Activated T-helper 2 cell treated with anti-CD3 and anti-CD28 coated beads, Interferon-gamma antibody, Interleukin-2, Interleukin-4, amounts not matched to agents 10 μg/mL and 5 μg/mL and 100 μg/mL, durations not matched to agents 14 hours and 24 hours and 36 hours (primary cell): Measurements from ENCODE around the gene MBOAT1. TPM values are rescaled to one million over a fixed set of nuclear protein-coding genes. Genes with fewer than 3 reads are reported as not detected.
A peak's percentile ranks its signal among the peaks of the same experiment; 100 is the strongest.

Experiments
- DNase-seq: peaks from one replicate; pipeline ENCODE4 v3.0.0; 2021; ENCODE audit warnings: low spot score
- H3K27ac Mint-ChIP-seq: one replicate; pipeline ENCODE4 v1.8.0; 2021; ENCODE audit warnings: mixed read lengths
- H3K27me3 Mint-ChIP-seq: one replicate; pipeline ENCODE4 v1.8.0; 2021; ENCODE audit warnings: low read depth, mixed read lengths
- H3K36me3 Mint-ChIP-seq: one replicate; pipeline ENCODE4 v1.8.0; 2021; ENCODE audit warnings: low read depth, mixed read lengths
- H3K4me1 Mint-ChIP-seq: one replicate; pipeline ENCODE4 v1.8.0; 2021; ENCODE audit warnings: low read depth, mixed read lengths
- H3K4me3 Mint-ChIP-seq: one replicate; pipeline ENCODE4 v1.8.0; 2021; ENCODE audit warnings: low read depth, mild to moderate bottlenecking, moderate library complexity, mixed read lengths
- H3K9me3 Mint-ChIP-seq: one replicate; pipeline ENCODE4 v1.8.0; 2021; ENCODE audit warnings: mixed read lengths
- intact Hi-C: fragments of 100-400 bp; cut with micrococcal nuclease; formaldehyde crosslinking; loops from one replicate; pipeline ENCODE4 v1.15.1; 2023
- total RNA-seq: library from RNA; stranded (reverse); gene quantifications from 2 replicates; pipeline ENCODE4 v1.2.3, GENCODE V29; 2022

MBOAT1 gene
- total RNA-seq, 1 donor from 2014 or later, result 32.8 TPM

- Mint-ChIP-seq H3K27ac (no peak overlapping the region), H3K9me3 (no peaks in the 10 kb centered on the region), H3K4me3 (no peak overlapping the region), H3K4me1 (no peaks in the 10 kb centered on the region), H3K36me3 (no peaks in the 10 kb centered on the region), H3K27me3 (peaks cover 8% of the 10 kb centered on the region)
- intact Hi-C loops, result no loop called here
- no peak for DNase-seq
Measured at GRCh38 chr6:20227350-20227749, 15.1 kb upstream of the MBOAT1 start.

GRCh38 chr6:20223141-20223540 is 10.9 kb upstream of the MBOAT1 start:
- no peak for DNase-seq
- Mint-ChIP-seq H3K9me3 (no peaks in the 10 kb centered on the region), H3K4me1 (no peaks in the 10 kb centered on the region), H3K36me3 (no peaks in the 10 kb centered on the region), H3K27me3 (peaks cover 12% of the 10 kb centered on the region), H3K27ac (no peak overlapping the region), H3K4me3 (no peak overlapping the region)
- intact Hi-C loops, result no loop called here

- H3K9me3 Mint-ChIP-seq, result no peaks in the 10 kb centered on the region
- no peak overlapping the region for H3K27ac Mint-ChIP-seq
- peaks cover 4% of the 10 kb centered on the region for H3K4me1 Mint-ChIP-seq
- H3K27me3 Mint-ChIP-seq, result peaks cover 9% of the 10 kb centered on the region
- no peaks in the 10 kb centered on the region for H3K36me3 Mint-ChIP-seq
- DNase-seq, result no peak
- no peak overlapping the region for H3K4me3 Mint-ChIP-seq
- intact Hi-C loops, result no loop called here
Measured at GRCh38 chr6:20221421-20221820, 9.2 kb upstream of the MBOAT1 start.

GRCh38 chr6:20220359-20220758 is 8.1 kb upstream of the MBOAT1 start:
- Mint-ChIP-seq H3K4me3 (no peak overlapping the region), H3K9me3 (no peaks in the 10 kb centered on the region), H3K27me3 (peaks cover 9% of the 10 kb centered on the region), H3K4me1 (peaks cover 5% of the 10 kb centered on the region), H3K27ac (no peak overlapping the region), H3K36me3 (no peaks in the 10 kb centered on the region)
- intact Hi-C loops, result no loop called here
- no peak for DNase-seq

GRCh38 chr6:20217891-20218290 is 5.6 kb upstream of the MBOAT1 start:
- peaks cover 9% of the 10 kb centered on the region for H3K27me3 Mint-ChIP-seq
- H3K4me3 Mint-ChIP-seq, result no peak overlapping the region
- no peak for DNase-seq
- intact Hi-C loops, result loop anchor here (5.0 kb wide), 1 partner anchor 49 kb away; no protein-coding TSS in a partner anchor
- peaks cover 15% of the 10 kb centered on the region for H3K4me1 Mint-ChIP-seq
- H3K36me3 Mint-ChIP-seq, result no peaks in the 10 kb centered on the region
- H3K9me3 Mint-ChIP-seq, result no peaks in the 10 kb centered on the region
- no peak overlapping the region for H3K27ac Mint-ChIP-seq

- H3K36me3 Mint-ChIP-seq, result no peaks in the 10 kb centered on the region
- no peak for DNase-seq
- no peak overlapping the region for H3K27ac Mint-ChIP-seq
- H3K4me1 Mint-ChIP-seq, result peaks cover 17% of the 10 kb centered on the region
- H3K27me3 Mint-ChIP-seq, result peaks cover 9% of the 10 kb centered on the region
- H3K4me3 Mint-ChIP-seq, result no peak overlapping the region
- H3K9me3 Mint-ChIP-seq, result no peaks in the 10 kb centered on the region
- intact Hi-C loops, result loop anchor here (5.0 kb wide), 1 partner anchor 50 kb away; no protein-coding TSS in a partner anchor
Measured at GRCh38 chr6:20217324-20217855, 5.1 kb upstream of the MBOAT1 start.

GRCh38 chr6:20215310-20215709 is 3.0 kb upstream of the MBOAT1 start:
- no peak for DNase-seq
- H3K4me3 Mint-ChIP-seq, result no peak overlapping the region
- intact Hi-C loops, result loop anchor here (5.0 kb wide), 1 partner anchor 52 kb away; no protein-coding TSS in a partner anchor
- no peaks in the 10 kb centered on the region for H3K9me3 Mint-ChIP-seq
- no peak overlapping the region for H3K27ac Mint-ChIP-seq
- H3K36me3 Mint-ChIP-seq, result no peaks in the 10 kb centered on the region
- no peaks in the 10 kb centered on the region for H3K27me3 Mint-ChIP-seq
- peaks cover 26% of the 10 kb centered on the region for H3K4me1 Mint-ChIP-seq

- H3K4me3 Mint-ChIP-seq, result peak overlapping the region; percentile 88
- H3K27ac Mint-ChIP-seq, result peak overlapping the region; percentile 94
- H3K36me3 Mint-ChIP-seq, result no peaks in the 10 kb centered on the region
- DNase-seq, result peak; percentile 30
- H3K9me3 Mint-ChIP-seq, result no peaks in the 10 kb centered on the region
- no peaks in the 10 kb centered on the region for H3K27me3 Mint-ChIP-seq
- peaks cover 41% of the 10 kb centered on the region for H3K4me1 Mint-ChIP-seq
- intact Hi-C loops, result loop anchor here (1.0 to 5.0 kb wide), 4 partner anchors 27 to 319 kb away; partner anchors contain the start of genes CDKAL1 and E2F3
Measured at GRCh38 chr6:20213271-20213798, 1.1 kb upstream of the MBOAT1 start.

GRCh38 chr6:20211941-20212391 is 303 bp downstream of the MBOAT1 start:
- peak overlapping the region; percentile 90 for H3K4me3 Mint-ChIP-seq
- peak overlapping the region; percentile 90 for H3K27ac Mint-ChIP-seq
- intact Hi-C loops, result loop anchor here (1.0 to 5.0 kb wide), 6 partner anchors 10 to 320 kb away; partner anchors contain the start of genes CDKAL1 and E2F3
- H3K9me3 Mint-ChIP-seq, result no peaks in the 10 kb centered on the region
- no peaks in the 10 kb centered on the region for H3K27me3 Mint-ChIP-seq
- H3K36me3 Mint-ChIP-seq, result no peaks in the 10 kb centered on the region
- no peak for DNase-seq
- H3K4me1 Mint-ChIP-seq, result peaks cover 47% of the 10 kb centered on the region

GRCh38 chr6:20211037-20211940 is 980 bp downstream of the MBOAT1 start:
- H3K4me3 Mint-ChIP-seq, result peak overlapping the region; percentile 90
- peaks cover 6% of the 10 kb centered on the region for H3K36me3 Mint-ChIP-seq
- no peaks in the 10 kb centered on the region for H3K9me3 Mint-ChIP-seq
- H3K27me3 Mint-ChIP-seq, result no peaks in the 10 kb centered on the region
- peaks cover 48% of the 10 kb centered on the region for H3K4me1 Mint-ChIP-seq
- H3K27ac Mint-ChIP-seq, result peak overlapping the region; percentile 90
- DNase-seq, result no peak
- intact Hi-C loops, result loop anchor here (5.0 kb wide), 2 partner anchors 76 to 321 kb away; partner anchors contain the start of gene CDKAL1

GRCh38 chr6:20210158-20210557 is 2.1 kb downstream of the MBOAT1 start:
- Mint-ChIP-seq H3K27me3 (no peaks in the 10 kb centered on the region), H3K4me1 (peaks cover 58% of the 10 kb centered on the region), H3K36me3 (peaks cover 15% of the 10 kb centered on the region), H3K4me3 (peak overlapping the region; percentile 31), H3K9me3 (no peaks in the 10 kb centered on the region), H3K27ac (peak overlapping the region; percentile 50)
- no peak for DNase-seq
- intact Hi-C loops, result loop anchor here (5.0 kb wide), 2 partner anchors 77 to 322 kb away; partner anchors contain the start of gene CDKAL1

GRCh38 chr6:20208687-20209378 is 3.4 kb downstream of the MBOAT1 start:
- H3K27ac Mint-ChIP-seq, result peak overlapping the region; percentile 54
- peak overlapping the region; percentile 15 for H3K4me3 Mint-ChIP-seq
- no peaks in the 10 kb centered on the region for H3K27me3 Mint-ChIP-seq

More at GRCh38 chr6:20208687-20209378, 3.4 kb downstream of the MBOAT1 start:
- Mint-ChIP-seq H3K4me1 (peaks cover 70% of the 10 kb centered on the region), H3K36me3 (peaks cover 24% of the 10 kb centered on the region), H3K9me3 (no peaks in the 10 kb centered on the region)
- intact Hi-C loops, result loop anchor here (10.0 kb wide), 1 partner anchor 1856 kb away; no protein-coding TSS in a partner anchor
- DNase-seq, result no peak
